HCT116 (cell line): ENCODE results near the gene CDC42BPB.

Source experiments
- JUND ChIP-seq: IDR thresholded peaks from 2 replicates; pipeline ENCODE4 v1.6.1; 2012
- POLR2A ChIP-seq: IDR thresholded peaks from 2 replicates; pipeline ENCODE4 v1.7.0; 2011; ENCODE audit warnings: borderline replicate concordance; ENCODE audit not compliant: insufficient read depth, insufficient read length; ENCODE audit errors: extremely low read depth
- RAD21 ChIP-seq: IDR thresholded peaks from 2 replicates; pipeline ENCODE4 v1.6.1; 2012; ENCODE audit warnings: low read depth, mild to moderate bottlenecking
- SIN3A ChIP-seq: IDR thresholded peaks from 2 replicates; pipeline ENCODE4 v1.6.1; 2012; ENCODE audit warnings: low read depth
- TF ChIP-seq, protein P1 (sequence below), 3 experiments: fragments of 200-600 bp in 1 of 3; sonication (generic) in 1 of 3; IDR thresholded peaks in 2 of 3; conservative IDR thresholded peaks in 1 of 3; 2 replicates each; pipeline ENCODE4 v1.5.1; 2012 to 2017; ENCODE audit warnings: low read depth in 2 of 3, low read length in 2 of 3, antibody characterized with exemption in 1 of 3, borderline replicate concordance in 1 of 3, control low read depth in 1 of 3, mild to moderate bottlenecking in 1 of 3, mixed read lengths in 1 of 3, mixed run types in 1 of 3, moderate library complexity in 1 of 3; ENCODE audit not compliant: insufficient read depth in 1 of 3
- TF ChIP-seq, protein P2 (sequence below): IDR thresholded peaks from 2 replicates; pipeline ENCODE4 v1.6.1; 2011; ENCODE audit warnings: mild to moderate bottlenecking, low read length, moderate library complexity; ENCODE audit not compliant: insufficient replicate concordance; ENCODE audit errors: extremely low read depth
- TF ChIP-seq, protein P3 (sequence below): IDR thresholded peaks from 2 replicates; pipeline ENCODE4 v1.6.1; 2012
- TF ChIP-seq, protein P4 (sequence below): IDR thresholded peaks from 2 replicates; pipeline ENCODE4 v1.6.1; 2012
- TF ChIP-seq, protein P5 (sequence below): IDR thresholded peaks from 2 replicates; pipeline ENCODE4 v1.6.1; 2012; ENCODE audit warnings: low read depth

DNA sequence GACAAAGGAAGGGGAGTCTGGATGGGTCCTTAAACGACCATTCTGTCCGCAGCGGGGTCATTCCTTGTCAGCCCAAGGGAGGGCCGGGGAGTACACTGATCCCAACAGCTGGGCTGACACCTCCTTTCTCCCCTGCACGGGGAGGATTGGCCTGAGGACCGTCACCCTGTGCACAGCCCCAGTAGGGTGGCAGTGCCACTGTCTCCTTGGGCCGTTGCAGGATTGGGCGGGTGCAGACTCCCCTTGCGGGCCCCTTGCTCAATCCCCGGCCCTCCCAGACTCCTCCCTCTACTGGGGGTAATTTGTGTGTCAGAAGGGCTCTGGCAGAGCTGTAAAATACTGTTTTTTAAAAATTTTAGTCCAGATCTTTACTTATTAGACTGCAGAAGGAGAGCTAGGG lies 147.4 kb downstream of the CDC42BPB start:
- no peak for TF ChIP-seq RAD21
- TF ChIP-seq, protein P1, sequence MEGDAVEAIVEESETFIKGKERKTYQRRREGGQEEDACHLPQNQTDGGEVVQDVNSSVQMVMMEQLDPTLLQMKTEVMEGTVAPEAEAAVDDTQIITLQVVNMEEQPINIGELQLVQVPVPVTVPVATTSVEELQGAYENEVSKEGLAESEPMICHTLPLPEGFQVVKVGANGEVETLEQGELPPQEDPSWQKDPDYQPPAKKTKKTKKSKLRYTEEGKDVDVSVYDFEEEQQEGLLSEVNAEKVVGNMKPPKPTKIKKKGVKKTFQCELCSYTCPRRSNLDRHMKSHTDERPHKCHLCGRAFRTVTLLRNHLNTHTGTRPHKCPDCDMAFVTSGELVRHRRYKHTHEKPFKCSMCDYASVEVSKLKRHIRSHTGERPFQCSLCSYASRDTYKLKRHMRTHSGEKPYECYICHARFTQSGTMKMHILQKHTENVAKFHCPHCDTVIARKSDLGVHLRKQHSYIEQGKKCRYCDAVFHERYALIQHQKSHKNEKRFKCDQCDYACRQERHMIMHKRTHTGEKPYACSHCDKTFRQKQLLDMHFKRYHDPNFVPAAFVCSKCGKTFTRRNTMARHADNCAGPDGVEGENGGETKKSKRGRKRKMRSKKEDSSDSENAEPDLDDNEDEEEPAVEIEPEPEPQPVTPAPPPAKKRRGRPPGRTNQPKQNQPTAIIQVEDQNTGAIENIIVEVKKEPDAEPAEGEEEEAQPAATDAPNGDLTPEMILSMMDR (IDR thresholded peaks at IDR 0.05 in 2 of 3, conservative IDR thresholded peaks at IDR 0.05 in 1 of 3; ENCODE audit: borderline replicate concordance in 1 of 3, insufficient read depth in 1 of 3, low read depth in 2 of 3, low read length in 2 of 3), result no peak
- TF ChIP-seq, protein P2, sequence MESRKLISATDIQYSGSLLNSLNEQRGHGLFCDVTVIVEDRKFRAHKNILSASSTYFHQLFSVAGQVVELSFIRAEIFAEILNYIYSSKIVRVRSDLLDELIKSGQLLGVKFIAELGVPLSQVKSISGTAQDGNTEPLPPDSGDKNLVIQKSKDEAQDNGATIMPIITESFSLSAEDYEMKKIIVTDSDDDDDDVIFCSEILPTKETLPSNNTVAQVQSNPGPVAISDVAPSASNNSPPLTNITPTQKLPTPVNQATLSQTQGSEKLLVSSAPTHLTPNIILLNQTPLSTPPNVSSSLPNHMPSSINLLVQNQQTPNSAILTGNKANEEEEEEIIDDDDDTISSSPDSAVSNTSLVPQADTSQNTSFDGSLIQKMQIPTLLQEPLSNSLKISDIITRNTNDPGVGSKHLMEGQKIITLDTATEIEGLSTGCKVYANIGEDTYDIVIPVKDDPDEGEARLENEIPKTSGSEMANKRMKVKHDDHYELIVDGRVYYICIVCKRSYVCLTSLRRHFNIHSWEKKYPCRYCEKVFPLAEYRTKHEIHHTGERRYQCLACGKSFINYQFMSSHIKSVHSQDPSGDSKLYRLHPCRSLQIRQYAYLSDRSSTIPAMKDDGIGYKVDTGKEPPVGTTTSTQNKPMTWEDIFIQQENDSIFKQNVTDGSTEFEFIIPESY, result no peak
- TF ChIP-seq POLR2A, result no peak
- no peak for TF ChIP-seq JUND
- TF ChIP-seq, protein P3, sequence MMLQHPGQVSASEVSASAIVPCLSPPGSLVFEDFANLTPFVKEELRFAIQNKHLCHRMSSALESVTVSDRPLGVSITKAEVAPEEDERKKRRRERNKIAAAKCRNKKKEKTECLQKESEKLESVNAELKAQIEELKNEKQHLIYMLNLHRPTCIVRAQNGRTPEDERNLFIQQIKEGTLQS, result no peak
- no peak for TF ChIP-seq SIN3A
- TF ChIP-seq, protein P4, sequence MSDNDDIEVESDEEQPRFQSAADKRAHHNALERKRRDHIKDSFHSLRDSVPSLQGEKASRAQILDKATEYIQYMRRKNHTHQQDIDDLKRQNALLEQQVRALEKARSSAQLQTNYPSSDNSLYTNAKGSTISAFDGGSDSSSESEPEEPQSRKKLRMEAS, result no peak
- TF ChIP-seq, protein P5, sequence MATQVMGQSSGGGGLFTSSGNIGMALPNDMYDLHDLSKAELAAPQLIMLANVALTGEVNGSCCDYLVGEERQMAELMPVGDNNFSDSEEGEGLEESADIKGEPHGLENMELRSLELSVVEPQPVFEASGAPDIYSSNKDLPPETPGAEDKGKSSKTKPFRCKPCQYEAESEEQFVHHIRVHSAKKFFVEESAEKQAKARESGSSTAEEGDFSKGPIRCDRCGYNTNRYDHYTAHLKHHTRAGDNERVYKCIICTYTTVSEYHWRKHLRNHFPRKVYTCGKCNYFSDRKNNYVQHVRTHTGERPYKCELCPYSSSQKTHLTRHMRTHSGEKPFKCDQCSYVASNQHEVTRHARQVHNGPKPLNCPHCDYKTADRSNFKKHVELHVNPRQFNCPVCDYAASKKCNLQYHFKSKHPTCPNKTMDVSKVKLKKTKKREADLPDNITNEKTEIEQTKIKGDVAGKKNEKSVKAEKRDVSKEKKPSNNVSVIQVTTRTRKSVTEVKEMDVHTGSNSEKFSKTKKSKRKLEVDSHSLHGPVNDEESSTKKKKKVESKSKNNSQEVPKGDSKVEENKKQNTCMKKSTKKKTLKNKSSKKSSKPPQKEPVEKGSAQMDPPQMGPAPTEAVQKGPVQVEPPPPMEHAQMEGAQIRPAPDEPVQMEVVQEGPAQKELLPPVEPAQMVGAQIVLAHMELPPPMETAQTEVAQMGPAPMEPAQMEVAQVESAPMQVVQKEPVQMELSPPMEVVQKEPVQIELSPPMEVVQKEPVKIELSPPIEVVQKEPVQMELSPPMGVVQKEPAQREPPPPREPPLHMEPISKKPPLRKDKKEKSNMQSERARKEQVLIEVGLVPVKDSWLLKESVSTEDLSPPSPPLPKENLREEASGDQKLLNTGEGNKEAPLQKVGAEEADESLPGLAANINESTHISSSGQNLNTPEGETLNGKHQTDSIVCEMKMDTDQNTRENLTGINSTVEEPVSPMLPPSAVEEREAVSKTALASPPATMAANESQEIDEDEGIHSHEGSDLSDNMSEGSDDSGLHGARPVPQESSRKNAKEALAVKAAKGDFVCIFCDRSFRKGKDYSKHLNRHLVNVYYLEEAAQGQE, result no peak
